ENCODE data around the gene SENP8.

DNA sequence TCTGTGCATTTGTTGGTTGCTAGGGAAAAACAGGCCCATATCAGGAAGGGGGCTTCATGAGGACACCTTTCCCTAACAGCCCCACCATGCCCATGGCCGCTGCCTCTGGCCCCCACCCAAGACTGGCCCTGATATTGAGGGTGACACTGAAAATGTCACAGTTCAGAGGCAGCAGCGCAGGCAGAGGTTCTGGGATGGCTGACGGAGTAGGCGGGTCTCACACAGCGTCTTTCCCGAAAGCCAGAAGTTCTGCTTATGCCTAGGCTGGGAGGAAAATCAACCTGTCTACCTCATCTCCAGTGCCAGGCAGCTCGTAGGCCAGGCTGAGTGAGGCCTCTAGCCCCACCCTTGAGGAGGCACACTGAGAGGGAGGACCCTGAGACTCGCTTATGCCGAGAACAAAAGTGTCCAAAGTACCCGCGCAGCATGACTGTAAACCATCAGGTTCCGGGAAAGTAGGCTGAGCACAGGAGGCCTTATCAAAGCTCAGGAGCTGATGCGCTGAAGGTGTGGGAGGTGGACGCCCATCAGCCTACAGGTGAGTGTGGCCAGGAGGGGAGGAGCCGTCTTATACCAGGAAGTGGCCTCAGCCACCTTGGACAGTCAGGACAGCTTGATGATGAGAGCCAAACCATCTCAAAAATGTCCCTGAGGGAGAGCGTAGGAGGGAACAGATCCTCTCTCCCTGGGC is 51.9 kb downstream of the SENP8 start:
- no peak for TF ChIP-seq POLR2AphosphoS5 (IDR thresholded peaks at IDR 0.05; ENCODE audit: low read depth, low read length)
- TF ChIP-seq CTCF (IDR thresholded peaks at IDR 0.05; ENCODE audit: control extremely low read depth in 1 of 3, insufficient read depth in 1 of 3, low read depth in 1 of 3, low read length in 3 of 3), result no peak
- TF ChIP-seq TAF1 (IDR thresholded peaks at IDR 0.05; ENCODE audit: low read depth, low read length), result no peak
- TF ChIP-seq PHF8 (conservative IDR thresholded peaks at IDR 0.05; ENCODE audit: low read depth, low read length), result no peak
- no peak for TF ChIP-seq SRF (IDR thresholded peaks at IDR 0.05; ENCODE audit: low read depth, low read length)
- no peak for TF ChIP-seq GABPA (IDR thresholded peaks at IDR 0.05; ENCODE audit: borderline replicate concordance, insufficient read depth, low read length)
- no peak for TF ChIP-seq POLR2A (IDR thresholded peaks at IDR 0.05; ENCODE audit: control extremely low read depth in 1 of 2, low read depth in 2 of 2, low read length in 2 of 2)
- TF ChIP-seq TEAD4 (IDR thresholded peaks at IDR 0.05; ENCODE audit: low read depth, low read length), result no peak
- no peak for TF ChIP-seq EP300 (IDR thresholded peaks at IDR 0.05; ENCODE audit: borderline replicate concordance in 1 of 2, low read depth in 2 of 2, low read length in 2 of 2)
- TF ChIP-seq CHD1 (IDR thresholded peaks at IDR 0.05; ENCODE audit: low read depth, low read length), result no peak
